Activated CD4-positive, CD25-positive, alpha-beta regulatory T cell treated with anti-CD3 and anti-CD28 coated beads, Interleukin-2, amount 50 U/mL, for 72 hours (primary cell): ENCODE measurements around the gene CEP104.

Experiments used
- DNase-seq: peaks from one replicate; pipeline ENCODE4 v3.0.0; 2021

Gene CEP104

DNA sequence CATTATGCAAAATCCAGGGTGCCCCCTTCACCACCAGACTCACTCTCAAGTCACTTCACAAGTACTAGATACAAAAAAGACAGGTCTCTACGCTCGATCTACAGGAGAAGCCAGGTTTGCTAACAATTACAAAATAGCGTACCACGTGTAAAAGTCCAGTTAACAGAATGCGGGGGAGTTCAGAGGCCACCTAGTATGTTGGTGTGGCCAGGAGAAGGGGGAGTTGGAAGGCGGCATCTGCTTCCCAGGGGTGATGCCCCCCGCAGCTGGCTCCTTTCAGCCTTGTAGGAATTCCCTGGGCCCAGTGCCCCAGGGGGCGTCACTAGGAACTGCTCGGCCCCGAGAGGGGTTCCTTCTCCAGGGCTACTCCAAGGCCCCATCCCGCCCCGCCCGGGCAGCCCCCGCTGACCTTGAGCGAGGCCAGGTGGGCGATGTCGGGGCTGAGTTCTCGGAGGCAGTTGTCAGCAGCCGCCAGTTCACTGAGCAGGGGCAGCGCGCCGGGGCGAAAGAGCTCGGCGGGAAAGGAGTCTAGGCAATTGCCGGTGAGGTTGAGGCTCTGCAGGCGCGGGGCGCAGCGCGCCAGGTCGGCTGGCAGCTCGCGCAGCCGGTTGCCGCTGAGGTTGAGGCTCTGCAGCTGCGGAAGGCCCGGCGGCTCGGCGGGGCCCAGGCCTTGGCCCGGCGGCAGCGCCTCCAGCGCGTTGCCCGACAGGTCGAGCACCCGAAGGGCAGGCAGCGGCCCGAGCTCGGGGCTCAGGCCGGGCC is 61.4 kb downstream of the CEP104 start:
- DNase-seq, result no peak

DNA sequence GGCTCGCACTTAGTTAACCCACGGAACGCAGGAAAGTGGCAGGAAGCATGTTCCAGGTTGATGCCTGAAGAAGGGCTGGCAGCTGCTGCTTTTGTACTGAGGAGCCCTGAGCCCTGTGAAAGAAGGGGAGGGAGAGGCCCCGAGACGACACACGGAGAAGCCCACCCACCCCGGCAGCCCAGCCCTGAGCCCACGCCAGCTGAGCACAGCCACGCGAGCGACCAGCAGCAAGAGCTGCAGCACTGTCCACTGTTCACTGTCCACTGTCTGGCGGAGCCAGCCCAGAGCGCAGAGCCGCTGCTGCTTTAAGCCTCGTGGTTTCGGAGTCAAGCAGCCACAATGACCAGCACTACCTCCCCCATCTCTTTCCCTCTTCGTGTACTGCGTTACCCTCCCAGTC is 66.1 kb downstream of the CEP104 start:
- no peak for DNase-seq

DNA sequence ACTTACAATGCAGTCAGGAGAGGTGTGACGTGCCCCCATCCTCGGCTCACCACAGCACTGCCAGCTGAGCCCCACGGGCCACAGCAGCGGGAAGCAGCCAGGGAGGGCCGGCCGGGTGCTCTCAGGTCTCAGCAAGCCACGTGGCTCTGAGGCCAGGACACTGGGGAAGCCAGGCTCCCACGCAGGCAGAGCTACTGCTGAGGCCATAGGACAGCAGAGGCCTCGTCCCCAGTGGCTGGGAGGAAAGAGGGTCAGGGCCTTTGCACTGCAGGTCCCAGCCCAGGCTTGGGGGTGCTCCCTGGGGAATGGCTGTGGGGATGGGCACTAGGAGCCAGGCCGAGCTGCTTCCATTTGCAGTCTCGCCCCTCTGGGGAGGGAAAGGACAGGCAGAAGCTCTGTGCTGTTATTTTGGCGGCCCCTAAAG is 66.5 kb downstream of the CEP104 start:
- no peak for DNase-seq

- DNase-seq, result no peak
These were observed 67.3 kb downstream of the CEP104 start for GRCh38 chr1:3789421-3790300.

DNA sequence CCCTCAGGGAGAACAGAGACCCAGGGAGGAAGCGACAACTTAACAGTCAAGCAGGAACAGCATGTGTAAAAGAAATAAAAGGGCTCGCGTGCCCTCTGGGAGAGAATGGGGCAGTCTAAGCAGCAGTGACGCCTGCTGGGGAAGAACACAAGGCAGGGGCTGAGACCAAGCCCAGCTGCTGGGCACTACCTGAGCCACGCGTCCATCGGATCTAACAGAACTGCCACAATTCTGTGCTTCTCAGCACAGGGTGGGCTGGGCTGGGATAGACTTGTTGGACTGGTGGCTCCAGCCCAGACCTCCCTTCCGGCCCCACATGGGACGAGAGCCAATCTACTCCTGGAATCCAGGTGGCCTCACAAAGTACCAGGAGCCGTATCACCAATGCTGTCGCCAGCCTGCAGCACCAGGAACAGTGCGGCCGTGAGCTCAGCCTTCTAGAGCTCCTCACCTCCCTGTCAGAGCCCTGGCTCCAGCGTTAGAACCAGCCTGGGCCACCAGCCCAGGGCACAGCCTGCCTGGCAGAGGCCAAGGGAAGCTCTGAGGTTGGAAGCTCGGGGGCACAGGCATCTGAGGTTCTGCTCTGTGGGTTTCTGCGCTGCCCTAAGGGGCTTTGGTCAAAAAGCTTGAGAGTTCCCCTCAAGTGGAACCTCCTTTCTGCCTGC is 68.1 kb downstream of the CEP104 start:
- DNase-seq, result no peak

DNA sequence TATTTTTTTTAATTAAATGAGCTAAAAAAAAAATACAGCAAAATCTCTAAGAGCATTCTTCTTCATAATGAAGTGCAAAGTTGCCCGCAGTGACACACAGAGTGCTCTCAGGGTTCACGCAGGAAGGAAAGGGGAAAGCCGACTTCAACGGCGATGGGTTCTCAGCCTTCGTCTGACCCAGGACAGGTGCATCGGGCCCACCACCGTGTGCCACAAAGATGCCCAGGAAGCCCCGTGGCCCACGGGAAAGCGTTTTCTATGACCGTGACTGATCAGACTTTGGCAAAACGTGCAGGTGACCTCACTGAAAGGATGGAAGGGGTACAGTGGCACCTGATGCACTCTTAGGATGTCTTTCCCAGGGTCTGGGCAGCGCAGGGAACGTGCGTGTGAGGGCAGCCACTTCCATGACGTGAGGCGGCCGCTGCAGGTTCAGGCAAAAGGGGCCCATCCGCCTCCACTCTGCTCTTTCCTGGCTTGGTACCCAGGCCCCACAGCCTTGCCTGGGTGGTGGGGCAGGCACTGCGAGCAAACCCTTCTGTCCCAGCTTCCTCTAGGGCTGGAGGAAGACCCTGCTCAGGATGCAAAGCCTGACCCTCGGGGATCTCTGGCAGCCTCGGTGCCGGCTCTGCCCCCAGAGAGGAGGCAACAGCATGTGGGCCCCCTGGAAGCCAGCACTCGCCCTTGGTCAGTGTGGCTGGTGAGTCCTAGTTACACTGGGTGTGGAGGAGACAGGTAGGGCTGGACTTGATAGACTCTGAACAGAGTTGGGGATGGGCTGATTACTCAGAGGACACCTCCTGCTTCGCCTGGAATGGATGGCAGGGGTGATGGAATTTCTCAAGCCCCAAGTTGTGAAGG is 69.0 kb downstream of the CEP104 start:
- DNase-seq, result no peak

- no peak for DNase-seq
These were observed 69.7 kb downstream of the CEP104 start for GRCh38 chr1:3787349-3787715.

DNA sequence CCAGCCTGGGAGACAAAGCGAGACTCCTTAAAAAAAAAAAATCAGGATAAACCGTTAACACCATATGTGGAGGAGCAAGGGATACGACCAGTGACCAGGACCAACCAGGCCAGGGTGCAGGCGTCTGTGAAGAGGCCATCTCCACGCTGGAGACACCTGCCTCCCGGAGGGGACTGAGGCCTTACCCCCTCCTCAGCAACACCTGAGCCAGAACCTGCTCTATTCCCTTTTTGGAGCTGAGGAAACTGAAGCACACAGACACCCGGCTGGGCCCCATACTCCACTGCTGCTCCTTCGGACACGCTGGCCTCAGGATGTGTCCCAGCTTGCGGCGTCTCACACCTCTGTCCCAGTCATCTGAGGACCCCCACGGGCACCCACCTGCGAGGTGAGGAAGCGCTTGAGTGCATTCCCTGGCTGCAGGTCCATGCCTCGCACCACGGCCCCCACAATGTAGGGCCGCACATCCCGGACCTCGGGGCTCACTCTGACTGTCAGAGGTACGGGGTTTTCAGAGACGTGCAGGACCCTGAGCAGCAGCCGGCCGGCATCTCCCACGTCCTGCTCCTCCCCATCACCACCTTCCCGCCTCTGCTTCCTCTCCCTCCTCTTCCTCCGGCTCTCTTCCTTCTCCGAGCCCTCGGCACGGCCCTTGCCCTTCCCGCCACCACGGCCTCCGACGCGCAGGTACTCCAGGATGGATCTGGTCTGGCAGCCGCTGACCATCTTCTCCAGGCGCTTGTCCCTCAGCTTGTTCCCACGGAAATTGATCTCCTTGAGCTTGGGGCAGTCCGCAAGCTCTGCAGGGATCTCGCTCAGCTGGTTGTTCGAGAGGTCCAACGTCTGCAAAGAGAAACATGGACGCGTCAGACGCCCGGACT is 70.3 kb downstream of the CEP104 start:
- no peak for DNase-seq

- DNase-seq, result no peak
These were observed 71.4 kb downstream of the CEP104 start for GRCh38 chr1:3785456-3786157.

DNA sequence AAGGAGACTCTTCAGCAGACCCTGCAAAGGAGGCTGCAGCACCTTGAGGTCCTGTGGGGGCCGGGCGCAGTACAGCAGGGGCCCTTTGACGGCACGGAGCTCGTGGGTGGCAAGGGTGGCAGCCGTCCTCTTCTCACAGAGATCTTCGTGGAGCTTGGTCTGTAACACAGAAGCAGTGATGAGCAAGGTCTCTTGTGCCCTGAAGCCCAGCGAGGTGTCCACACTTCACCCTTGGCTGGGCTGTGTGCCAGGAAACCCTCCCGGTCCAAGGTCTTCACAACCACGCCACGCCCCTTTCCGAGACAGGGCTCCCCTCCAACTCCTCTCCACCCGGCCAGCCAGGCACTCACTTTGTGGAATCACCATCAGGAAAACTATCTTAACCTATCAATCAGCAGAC is 72.0 kb downstream of the CEP104 start:
- no peak for DNase-seq

DNA sequence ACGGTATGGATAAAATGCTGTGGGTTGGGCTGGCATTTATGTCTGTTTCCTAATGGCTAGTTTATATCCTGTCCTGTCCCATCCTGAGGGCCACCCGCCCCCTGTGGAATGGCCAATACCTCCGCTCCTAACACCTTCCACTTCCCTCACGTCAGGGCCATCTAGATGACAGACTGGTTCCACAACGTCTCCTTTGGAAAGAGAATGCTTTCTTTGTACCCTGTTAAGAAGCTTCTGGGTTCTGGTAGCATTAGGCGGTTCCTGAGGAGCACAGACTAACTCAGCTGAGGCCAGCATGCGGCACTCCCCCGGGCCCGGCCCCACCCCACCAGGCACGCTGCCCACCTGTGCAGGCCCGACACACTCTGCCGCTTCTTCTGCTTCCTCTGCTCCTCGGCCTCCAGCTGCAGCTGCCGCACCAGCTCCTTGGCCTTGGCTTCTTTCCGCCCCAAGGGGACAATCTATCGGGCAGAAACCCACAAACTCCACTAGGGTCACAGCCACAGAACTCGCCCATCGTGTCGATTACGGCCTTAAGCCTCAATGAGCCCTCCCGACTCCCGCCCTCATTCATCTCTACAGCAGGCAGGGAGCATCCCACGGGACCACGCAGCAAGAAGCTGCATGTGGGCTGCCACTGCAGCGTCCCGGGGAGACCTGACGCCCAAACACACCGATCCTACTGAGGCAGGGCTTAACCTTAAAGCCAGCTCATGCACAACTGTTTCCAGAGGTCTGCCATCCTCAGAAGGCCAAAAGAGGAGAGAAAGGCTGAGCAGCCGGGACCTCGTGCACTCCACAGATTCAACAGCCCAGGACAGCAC is 73.1 kb downstream of the CEP104 start:
- no peak for DNase-seq

DNA sequence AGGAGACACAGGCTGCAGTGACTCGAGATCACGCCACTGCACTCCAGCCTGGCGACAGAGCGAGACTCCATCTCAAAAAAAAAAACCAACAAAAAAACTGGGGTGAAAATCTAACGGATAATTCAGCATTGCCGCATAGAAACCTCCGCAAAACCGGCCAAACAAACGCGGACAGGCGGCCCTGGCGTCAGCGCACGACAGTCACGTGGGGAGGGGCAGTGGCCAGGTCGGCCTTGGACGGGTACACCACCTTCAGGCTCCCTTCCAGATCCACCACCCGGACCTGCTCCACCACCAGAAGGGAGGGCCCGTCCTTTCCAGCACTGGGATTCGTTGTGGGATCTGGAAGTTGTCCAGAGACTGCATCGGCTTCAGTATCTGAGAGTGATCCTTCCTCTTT is 76.1 kb downstream of the CEP104 start:
- DNase-seq, result no peak

DNA sequence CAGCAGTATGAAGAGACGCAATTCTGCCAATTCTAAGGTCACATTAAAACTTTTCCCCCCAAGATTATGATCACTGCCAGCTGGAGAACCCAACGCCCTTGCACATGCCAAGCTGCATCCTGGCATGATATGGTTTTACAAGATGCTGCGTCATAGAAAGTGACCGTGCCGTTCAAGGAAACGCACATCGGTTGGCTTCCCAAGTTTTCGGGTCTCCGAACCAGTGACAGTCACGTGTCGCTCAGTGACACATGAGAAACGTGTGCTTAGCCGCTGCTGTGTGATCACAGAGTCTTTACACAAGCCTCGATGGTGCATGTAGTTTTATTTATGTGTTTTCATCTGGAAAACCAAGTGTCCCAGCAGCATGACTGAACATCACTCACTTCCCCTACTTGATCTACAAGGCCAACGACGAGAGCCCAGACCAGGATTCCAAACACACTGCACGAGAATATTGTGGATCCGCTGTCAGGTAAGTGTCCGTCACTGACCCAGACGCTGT is 77.0 kb downstream of the CEP104 start:
- no peak for DNase-seq

DNA sequence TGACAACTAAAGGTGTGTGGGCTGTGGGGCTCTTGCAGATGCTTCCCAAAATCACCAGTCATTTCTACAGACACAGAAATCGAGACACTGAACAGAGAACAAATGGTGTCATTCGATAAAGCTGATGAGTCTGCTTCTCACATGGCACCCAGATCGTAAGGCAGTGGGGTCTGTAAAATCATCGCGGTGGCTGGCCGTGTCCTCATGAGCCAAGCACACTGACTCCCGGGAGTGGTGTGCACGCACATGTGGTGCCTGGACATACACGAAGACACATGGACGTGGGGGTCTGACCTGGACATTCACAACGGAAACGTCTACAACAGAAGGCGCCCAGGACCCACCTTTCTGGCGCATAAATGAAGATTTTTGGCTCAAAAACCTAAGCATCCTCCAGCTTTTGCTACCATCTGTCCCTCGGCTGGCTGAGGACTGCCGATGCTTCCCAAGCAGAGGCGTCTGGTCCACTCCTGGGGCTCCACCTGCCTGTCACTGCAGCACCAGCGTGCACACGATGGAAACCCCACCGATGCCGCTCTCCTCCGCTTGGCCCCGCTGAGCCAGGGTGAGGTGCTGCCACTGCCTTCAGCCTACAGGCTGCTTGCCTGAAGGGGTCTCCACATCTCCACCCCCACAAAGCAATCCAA is 77.6 kb downstream of the CEP104 start:
- DNase-seq, result no peak

- no peak for DNase-seq
These were observed 78.3 kb downstream of the CEP104 start for GRCh38 chr1:3778590-3779264.

DNA sequence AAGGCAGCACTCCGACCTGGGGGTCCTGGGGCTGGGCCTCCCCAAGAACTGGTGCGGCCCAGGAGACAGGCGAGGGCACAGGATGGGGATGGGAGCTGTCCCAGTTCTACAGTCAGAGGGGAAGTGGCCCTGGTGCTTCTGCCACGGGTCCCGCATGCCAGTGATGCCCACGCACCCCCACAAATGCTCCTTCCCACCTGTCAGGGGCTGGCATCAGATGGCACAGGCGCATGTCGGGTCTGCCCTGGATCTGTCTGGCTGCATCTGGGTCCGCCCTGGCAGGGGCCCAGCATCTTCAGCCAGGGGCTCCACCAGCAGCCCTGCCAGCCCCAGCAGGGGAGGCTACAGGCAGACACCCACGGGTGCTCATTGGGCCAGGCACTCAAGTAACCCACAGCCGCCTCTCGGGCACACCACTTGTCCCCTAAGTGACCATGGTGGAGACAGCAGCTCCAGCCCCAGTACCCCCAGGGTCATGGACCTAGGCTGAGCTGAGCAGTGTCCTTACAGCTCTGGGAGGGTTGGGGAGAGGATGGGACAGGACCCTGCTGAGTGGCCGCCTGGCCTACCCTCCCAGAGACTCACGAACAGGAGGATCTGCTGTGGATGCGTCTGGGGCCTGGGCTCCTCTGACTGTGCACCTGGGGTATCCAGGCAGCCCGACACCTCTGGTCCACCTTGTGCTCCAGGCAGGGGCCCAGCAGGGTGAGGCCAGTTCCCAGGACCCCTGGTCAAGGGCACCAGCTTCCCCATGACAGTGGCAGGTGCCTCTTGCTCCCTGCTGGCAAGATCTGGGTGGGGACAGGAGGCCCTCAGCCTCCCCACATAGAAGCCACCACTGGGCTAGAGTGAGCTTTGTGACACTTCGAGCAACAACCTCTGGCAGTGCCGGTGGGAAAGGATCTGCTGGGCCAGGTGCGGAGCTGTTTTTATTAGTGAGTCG is 79.1 kb downstream of the CEP104 start:
- no peak for DNase-seq

DNA sequence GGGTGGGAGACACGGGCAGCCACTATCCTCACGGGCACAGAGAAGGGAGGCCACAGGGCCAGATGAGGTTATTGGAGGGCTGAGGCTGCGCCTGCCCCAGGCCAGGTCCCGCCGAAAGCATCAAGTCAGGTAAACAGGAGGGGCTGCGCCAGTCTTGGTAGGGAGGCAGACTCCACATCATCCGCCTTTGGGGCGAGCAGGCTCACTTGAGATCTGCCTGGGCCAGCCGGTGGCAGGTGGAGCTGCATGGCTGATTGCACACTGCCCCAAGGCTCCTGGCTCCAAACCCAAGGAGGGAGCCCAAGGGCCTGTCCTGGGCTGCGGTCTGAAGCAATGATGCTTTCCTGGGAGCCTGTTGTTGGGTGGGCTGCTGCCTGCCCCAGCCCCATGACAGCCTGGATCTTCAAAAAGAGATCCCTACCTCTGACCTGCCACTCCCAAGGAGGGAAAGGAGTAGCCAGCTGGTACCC is 79.9 kb downstream of the CEP104 start:
- DNase-seq, result no peak
